ENCODE measurements around the gene KNOP1. TPM values are rescaled to one million over a fixed set of nuclear protein-coding genes. Genes with fewer than 3 reads are reported as not detected.

The KNOP1 gene
- total RNA-seq, 4 donors from 2014 or later, result 4.1 to 9.2 (median 5.5) TPM

- in situ Hi-C loops (cut with MboI; ENCODE audit: low sequenced_read_pairs in 4 of 4) (no loop called here), intact Hi-C loops (cut with DNase I; ENCODE audit: low total_unique reads) (no loop called here)
- ATAC-seq (no peak), DNase-seq (no peak)
- Histone ChIP-seq H3K36me3 (no peaks in the 10 kb centered on the region), H3K4me3 (no peak overlapping the region), H3K4me1 (peaks cover 12 to 22% of the 10 kb centered on the region in 2 donors), H3K27ac (peak overlapping the region in 1 of 4 donors; percentile 2), H3K9me3 (no peaks in the 10 kb centered on the region), H3K27me3 (no peaks in the 10 kb centered on the region)
- TF ChIP-seq CTCF (IDR thresholded peaks at IDR 0.05 in 4 of 5, conservative IDR thresholded peaks at IDR 0.05 in 1 of 5) (no peak), POLR2A (IDR thresholded peaks at IDR 0.05) (no peak)
Observed at GRCh38 chr16:19748389-19749168, 30.6 kb upstream of the KNOP1 start.

DNA sequence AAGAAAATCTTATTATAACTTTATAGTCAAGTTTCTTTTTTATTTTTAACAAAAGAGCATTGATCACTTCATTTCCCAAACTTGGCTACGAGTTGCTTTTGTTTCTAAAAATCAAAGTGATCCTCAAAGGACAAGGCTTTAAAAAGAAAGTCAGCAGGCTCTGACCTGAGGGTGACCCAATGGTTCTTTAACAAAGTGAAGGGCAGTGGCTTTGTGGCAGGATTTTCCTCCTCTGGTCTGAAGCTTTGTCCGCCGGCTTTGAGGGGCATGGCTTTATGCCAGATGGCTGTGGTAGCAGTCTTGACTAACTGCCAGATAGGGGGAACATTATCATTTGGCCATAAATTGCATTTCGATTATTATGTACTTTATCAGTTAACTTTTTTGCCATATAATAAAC is 28.5 kb upstream of the KNOP1 start:
- H3K36me3 ChIP-seq, result no peaks in the 10 kb centered on the region
- H3K4me3 ChIP-seq, result no peak overlapping the region
- H3K9me3 ChIP-seq, result no peaks in the 10 kb centered on the region
- in situ Hi-C loops (cut with MboI; ENCODE audit: low sequenced_read_pairs in 4 of 4), result no loop called here
- DNase-seq (no peak), ATAC-seq (no peak)
- peak overlapping the region in 2 of 4 donors; percentile 4 to 21 for H3K27ac ChIP-seq
- intact Hi-C loops (cut with DNase I; ENCODE audit: low total_unique reads), result no loop called here
- TF ChIP-seq CTCF (IDR thresholded peaks at IDR 0.05 in 4 of 5, conservative IDR thresholded peaks at IDR 0.05 in 1 of 5) (no peak), POLR2A (IDR thresholded peaks at IDR 0.05) (no peak)
- no peaks in the 10 kb centered on the region for H3K27me3 ChIP-seq
- H3K4me1 ChIP-seq, result peaks cover 5 to 7% of the 10 kb centered on the region in 2 donors

DNA sequence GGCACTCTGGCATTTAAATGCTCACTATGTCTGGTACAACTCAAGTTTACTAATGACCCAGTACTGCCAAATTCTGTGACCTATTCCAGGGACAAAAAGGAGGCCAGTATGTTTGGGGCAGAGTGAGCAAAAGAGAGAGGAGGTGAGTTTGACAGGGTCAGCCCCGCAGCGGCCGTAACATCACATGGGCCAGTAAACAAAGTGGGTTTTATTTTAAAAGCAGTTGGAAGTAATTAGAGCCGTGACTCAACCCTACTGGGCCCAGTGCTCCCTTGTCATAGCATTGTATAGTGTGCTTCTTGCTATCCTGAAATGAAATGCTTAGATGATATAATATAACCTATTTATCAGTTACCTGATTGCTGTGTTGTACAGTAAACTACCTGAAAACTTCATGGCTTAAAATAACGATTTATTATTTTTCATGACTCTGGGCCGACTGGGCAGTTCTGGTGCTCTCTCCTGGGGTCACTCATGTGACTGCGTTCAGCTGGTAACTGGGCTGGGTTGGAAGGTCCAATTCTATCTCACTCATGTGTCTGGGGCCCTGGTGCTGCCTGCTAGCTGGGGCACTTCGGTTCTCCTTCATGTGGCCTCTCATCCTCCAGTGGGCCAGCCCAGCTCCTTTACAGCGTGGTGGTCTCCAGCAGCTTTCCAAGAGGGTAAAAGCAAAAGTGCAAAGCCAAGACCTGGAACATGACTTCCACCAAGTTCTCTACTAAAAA is 27.4 kb upstream of the KNOP1 start:
- TF ChIP-seq CTCF (IDR thresholded peaks at IDR 0.05 in 4 of 5, conservative IDR thresholded peaks at IDR 0.05 in 1 of 5), result no peak
- no peak for TF ChIP-seq POLR2A (IDR thresholded peaks at IDR 0.05)
- Histone ChIP-seq H3K9me3 (no peaks in the 10 kb centered on the region), H3K4me1 (peaks cover 0 to 5% of the 10 kb centered on the region in 2 donors), H3K27ac (no peak overlapping the region), H3K4me3 (no peak overlapping the region), H3K27me3 (no peaks in the 10 kb centered on the region), H3K36me3 (no peaks in the 10 kb centered on the region)
- in situ Hi-C loops (cut with MboI; ENCODE audit: low sequenced_read_pairs in 4 of 4) (no loop called here), intact Hi-C loops (cut with DNase I; ENCODE audit: low total_unique reads) (no loop called here)
- no peak for DNase-seq
- no peak for ATAC-seq

GRCh38 chr16:19744670-19745069 is 26.6 kb upstream of the KNOP1 start:
- intact Hi-C loops (cut with DNase I; ENCODE audit: low total_unique reads) (no loop called here), in situ Hi-C loops (cut with MboI; ENCODE audit: low sequenced_read_pairs in 4 of 4) (no loop called here)
- Histone ChIP-seq H3K9me3 (no peaks in the 10 kb centered on the region), H3K27ac (no peak overlapping the region), H3K27me3 (no peaks in the 10 kb centered on the region), H3K36me3 (no peaks in the 10 kb centered on the region), H3K4me1 (peaks cover 0 to 5% of the 10 kb centered on the region in 2 donors), H3K4me3 (no peak overlapping the region)
- ATAC-seq (no peak), DNase-seq (no peak)
- TF ChIP-seq CTCF (IDR thresholded peaks at IDR 0.05 in 4 of 5, conservative IDR thresholded peaks at IDR 0.05 in 1 of 5) (no peak), POLR2A (IDR thresholded peaks at IDR 0.05) (no peak)
